ENCODE data around the gene TMPRSS3. TPM values are rescaled to one million over a fixed set of nuclear protein-coding genes. Genes with fewer than 3 reads are reported as not detected.

TMPRSS3 gene
- total and polyA plus RNA-seq, 2 donors (not counting 1 experiment from before 2014, with no cell fraction given), result 0.10 to 0.12 TPM

GRCh38 chr21:42340187-42341050, 55.4 kb downstream of the TMPRSS3 start:
- peaks cover 9% of the 10 kb centered on the region for H3K27me3 Mint-ChIP-seq
- Histone ChIP-seq H3K4me3 (ENCODE audit: control extremely low read depth in 1 of 5, extremely low read depth in 1 of 5, insufficient read depth in 1 of 5, low read depth in 2 of 5, low read length in 4 of 5) (no peak overlapping the region), H3K27me3 (replicated peaks in 1 of 4; ENCODE audit: control extremely low read depth in 1 of 4, control insufficient read depth in 3 of 4, insufficient read depth in 4 of 4, low read length in 3 of 4) (peaks cover 0 to 9% (median 4%) of the 10 kb centered on the region in 4 experiments), H3K9ac (ENCODE audit: low read length) (no peak overlapping the region), H4K20me1 (ENCODE audit: control insufficient read depth, insufficient read depth, low read length, poor library complexity, severe bottlenecking) (no peaks in the 10 kb centered on the region), H3K36me3 (replicated peaks in 1 of 2; ENCODE audit: control extremely low read depth in 1 of 2, control insufficient read depth in 1 of 2, extremely low read depth in 1 of 2, insufficient read depth in 2 of 2, low read length in 1 of 2) (no peaks in the 10 kb centered on the region), H3K27ac (ENCODE audit: low read length in 2 of 2) (no peak overlapping the region), H3K4me2 (replicated peaks; ENCODE audit: low read depth, low read length, poor library complexity, severe bottlenecking) (no peak overlapping the region), H2AFZ (ENCODE audit: insufficient read depth, low read depth, low read length, poor library complexity, severe bottlenecking) (no peak overlapping the region), H3K4me1 (ENCODE audit: control insufficient read depth in 2 of 2, insufficient read depth in 2 of 2, low read length in 2 of 2) (peaks cover 7 to 8% of the 10 kb centered on the region in 2 donors), H3K79me2 (ENCODE audit: control insufficient read depth, insufficient read depth, low read length) (no peaks in the 10 kb centered on the region), H3K9me3 (ENCODE audit: control extremely low read depth in 1 of 3, control insufficient read depth in 2 of 3, insufficient read depth in 1 of 3, low read length in 2 of 3) (no peaks in the 10 kb centered on the region)
- CTCF ChIA-PET, result interaction anchor here (0.9 to 3.5 kb wide), 6 partner anchors 30 to 196 kb away, joined by 3 to 12 read pairs (median 4); no protein-coding TSS in a partner anchor
- POLR2A ChIA-PET, result no interaction called here
- DNase-seq (no peak), ATAC-seq (ENCODE audit: low read depth) (no peak)
- intact Hi-C loops (cut with micrococcal nuclease), result no loop called here
- H3K4me3 Mint-ChIP-seq, result no peak overlapping the region
- 90% methylated on average over 23 of the region's 24 CpGs for WGBS (ENCODE audit: insufficient coverage)
- TF ChIP-seq EZH2 (IDR thresholded peaks at IDR 0.05; ENCODE audit: borderline replicate concordance, insufficient read depth, low read depth, low read length, poor library complexity, severe bottlenecking) (no peak), CTCF (IDR thresholded peaks at IDR 0.05) (no peak)
- no peak overlapping the region for H3K27ac Mint-ChIP-seq
- no peaks in the 10 kb centered on the region for H3K9me3 Mint-ChIP-seq (ENCODE audit: insufficient read depth)
- peaks cover 8% of the 10 kb centered on the region for H3K4me1 Mint-ChIP-seq

Data from B cell (primary cell).